ENCODE measurements around the gene CDCA4.
A peak's percentile ranks its signal among the peaks of the same experiment; 100 is the strongest.

The CDCA4 gene

GRCh38 chr14:104975481-104976197 lies 45.2 kb downstream of the CDCA4 start:
- no peak for DNase-seq (ENCODE audit: low read depth)

- DNase-seq (ENCODE audit: low read depth) = no peak
Observed at GRCh38 chr14:104974665-104975390, 46.1 kb downstream of the CDCA4 start.

GRCh38 chr14:104974146-104974541 lies 46.7 kb downstream of the CDCA4 start:
- DNase-seq (ENCODE audit: low read depth) = no peak

GRCh38 chr14:104973385-104974145 lies 47.3 kb downstream of the CDCA4 start:
- no peak for DNase-seq (ENCODE audit: low read depth)

- peak; percentile 88 for DNase-seq (ENCODE audit: low read depth)
Observed at GRCh38 chr14:104973135-104973384, 47.8 kb downstream of the CDCA4 start.

- DNase-seq (ENCODE audit: low read depth) = peak; percentile 31
Observed at GRCh38 chr14:104972301-104973134, 48.4 kb downstream of the CDCA4 start.

DNA sequence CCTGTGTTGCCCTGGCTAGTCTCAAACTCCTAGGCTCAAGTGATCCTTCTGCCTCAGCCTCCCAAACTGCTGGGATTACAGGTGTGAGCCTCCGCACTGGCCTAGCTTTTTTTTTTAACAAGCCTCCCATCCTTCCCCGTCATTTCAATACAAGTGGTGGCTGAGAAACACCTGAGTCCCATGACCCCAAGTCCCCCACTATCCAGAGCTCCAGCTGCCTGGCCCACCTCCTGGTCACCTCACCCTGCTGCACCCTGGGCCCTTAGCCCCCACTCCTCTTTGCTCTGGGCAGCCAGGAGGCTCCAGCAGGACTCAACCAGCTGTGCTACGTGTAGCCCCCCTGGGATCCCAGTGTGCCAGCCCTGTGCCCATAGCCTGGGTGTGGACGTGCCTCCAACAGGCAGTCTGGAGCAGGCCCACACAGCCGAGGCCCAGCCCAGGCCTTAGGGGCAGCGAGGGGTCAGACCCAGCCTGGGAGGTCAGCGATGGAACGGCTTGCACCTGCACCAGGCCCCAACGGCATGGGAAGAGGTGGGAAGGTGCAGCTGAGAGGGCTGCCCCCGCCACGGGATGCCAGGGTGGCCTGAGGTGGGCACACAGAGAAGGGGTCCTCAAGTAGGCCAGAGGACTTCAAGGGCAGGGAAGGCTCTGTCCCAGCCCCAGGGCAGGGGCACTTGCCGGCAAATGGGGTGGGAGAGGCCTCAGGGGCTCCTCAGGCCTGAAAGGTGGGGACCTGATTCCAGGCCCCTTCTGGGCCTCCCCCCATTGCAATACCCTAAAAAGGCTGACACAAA lies 49.2 kb downstream of the CDCA4 start:
- DNase-seq (ENCODE audit: low read depth) = no peak

GRCh38 chr14:104970231-104971068 lies 50.4 kb downstream of the CDCA4 start:
- peak; percentile 65 for DNase-seq (ENCODE audit: low read depth)

DNA sequence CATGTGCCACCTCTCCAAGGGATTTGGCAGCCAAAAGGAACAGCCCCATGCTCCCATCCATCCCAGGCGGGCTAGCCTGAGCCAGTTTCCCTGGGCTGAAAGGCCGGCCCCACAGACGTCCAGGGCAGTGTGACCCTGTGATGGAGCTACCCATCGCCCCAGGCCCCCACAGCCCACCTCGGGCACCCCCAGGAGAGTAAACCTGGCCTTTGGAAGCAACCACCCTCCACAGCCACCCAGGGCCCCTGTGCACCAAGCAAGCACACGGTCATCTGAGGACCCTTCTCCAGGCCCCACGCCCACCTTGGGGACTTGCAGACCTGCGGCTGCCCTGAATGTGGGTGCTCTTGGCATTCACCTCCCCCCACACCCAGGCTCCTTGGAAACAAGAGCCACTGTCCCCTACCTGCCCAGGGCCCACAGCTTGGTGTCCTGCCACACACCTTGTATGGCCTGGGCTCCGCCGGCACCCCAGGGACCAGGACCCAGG lies 51.1 kb downstream of the CDCA4 start:
- no peak for DNase-seq (ENCODE audit: low read depth)

- DNase-seq (ENCODE audit: low read depth) = peak; percentile 35
Observed at GRCh38 chr14:104968541-104969401, 52.1 kb downstream of the CDCA4 start.

DNA sequence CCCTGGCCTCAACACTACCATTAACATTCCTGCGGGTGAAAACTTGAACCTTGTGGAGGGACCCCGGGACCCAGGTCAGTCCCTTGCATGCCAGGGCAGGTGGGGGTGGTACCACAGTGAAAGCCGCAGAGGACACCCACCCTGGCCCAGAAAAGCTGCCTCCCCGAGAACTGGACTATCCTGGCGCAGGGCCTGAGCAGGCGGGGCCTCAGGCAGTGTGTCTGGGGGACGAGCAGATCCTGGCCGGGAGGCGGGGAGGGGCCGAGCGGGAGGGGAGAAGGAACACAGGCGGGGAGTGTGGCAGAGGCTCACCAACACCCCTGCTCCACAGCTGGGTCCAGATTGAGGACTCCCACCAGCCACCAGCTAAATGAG lies 52.7 kb downstream of the CDCA4 start:
- peak; percentile 8 for DNase-seq (ENCODE audit: low read depth)

GRCh38 chr14:104967386-104968152 lies 53.3 kb downstream of the CDCA4 start:
- DNase-seq (ENCODE audit: low read depth) = no peak

- DNase-seq (ENCODE audit: low read depth) = no peak
Observed at GRCh38 chr14:104966981-104967385, 53.9 kb downstream of the CDCA4 start.

- no peak for DNase-seq (ENCODE audit: low read depth)
Observed at GRCh38 chr14:104966261-104966865, 54.5 kb downstream of the CDCA4 start.

DNA sequence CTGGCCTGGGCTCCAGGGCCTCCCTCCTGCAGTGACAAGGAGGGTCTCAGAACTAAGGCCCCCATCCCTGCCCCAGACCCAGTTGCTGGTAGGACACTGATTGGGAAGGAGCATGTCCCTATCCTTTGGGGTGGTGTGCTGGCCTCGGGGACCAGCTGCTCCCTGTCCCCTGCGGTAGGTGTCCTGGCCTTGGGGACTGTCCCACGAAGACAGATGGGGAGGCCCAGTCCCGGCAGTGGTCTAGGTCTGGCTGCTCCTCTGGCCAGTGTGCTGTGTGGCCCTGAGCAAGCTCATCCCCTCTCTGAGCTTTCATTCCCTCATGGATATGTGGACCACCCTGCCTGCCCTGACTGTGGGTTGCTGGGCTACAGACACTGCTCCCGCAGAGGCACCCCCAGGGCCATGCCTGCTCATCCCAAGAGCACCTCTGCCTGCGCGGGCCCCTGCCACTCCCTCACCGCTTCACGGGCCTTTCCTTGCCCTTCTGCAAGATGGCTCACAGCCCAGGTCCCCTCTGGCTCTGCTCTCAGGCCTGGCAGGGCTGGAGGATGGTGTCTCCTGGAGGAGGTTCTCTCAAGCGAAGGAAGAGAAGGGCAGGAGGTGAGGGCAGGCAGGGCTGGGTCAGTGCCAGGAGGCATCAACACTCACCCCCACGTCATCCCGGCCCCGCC lies 55.2 kb downstream of the CDCA4 start:
- no peak for DNase-seq (ENCODE audit: low read depth)

GRCh38 chr14:104964546-104964945 lies 56.3 kb downstream of the CDCA4 start:
- no peak for DNase-seq (ENCODE audit: low read depth)
